CD4-positive, alpha-beta memory T cell (primary cell): ENCODE results near the gene ZHX3. TPM values are rescaled to one million over a fixed set of nuclear protein-coding genes. Genes with fewer than 3 reads are reported as not detected.

Experiments used
- CTCF ChIA-PET: fragments of 350-600 bp; sonication (Branson Sonifier 250); formaldehyde crosslinking; loops from one replicate; lab custom pipeline; 2021; ENCODE audit warnings: inconsistent platforms; ENCODE audit not compliant: partially characterized antibody; lab: Charles Lee
- POLR2A ChIA-PET: fragments of 350-600 bp; sonication (Branson Sonifier 250); formaldehyde crosslinking; loops from one replicate; lab custom pipeline; 2021; ENCODE audit not compliant: partially characterized antibody; lab: Charles Lee
- DNase-seq, 5 donors: peaks; one replicate each; pipeline versions ENCODE4 v3.0.0 to v3.0.0-alpha.2; 2020 to 2022; ENCODE audit warnings: mixed read lengths in 1 of 5
- H3K27ac ChIP-seq: one replicate; pipeline ENCODE4 v1.7.0; 2013; ENCODE audit warnings: low read depth, low read length
- H3K27me3 ChIP-seq: 2 replicates; pipeline ENCODE4 v1.7.0; 2013; ENCODE audit warnings: mild to moderate bottlenecking, low read length, moderate library complexity; ENCODE audit not compliant: insufficient read depth
- H3K36me3 ChIP-seq: 2 replicates; pipeline ENCODE4 v1.7.0; 2013; ENCODE audit warnings: mild to moderate bottlenecking, low read length, moderate library complexity; ENCODE audit not compliant: insufficient read depth
- H3K4me1 ChIP-seq: 2 replicates; pipeline ENCODE4 v1.7.0; 2013; ENCODE audit warnings: mild to moderate bottlenecking, low read length, moderate library complexity; ENCODE audit not compliant: insufficient read depth
- H3K4me3 ChIP-seq, 2 donors: one replicate each; pipeline ENCODE4 v1.7.0; 2013; ENCODE audit warnings: low read length in 2 of 2, mild to moderate bottlenecking in 1 of 2
- H3K9me3 ChIP-seq, 2 donors: one replicate each; pipeline ENCODE4 v1.7.0; 2013; ENCODE audit warnings: low read length in 2 of 2, control low read depth in 1 of 2; ENCODE audit not compliant: control insufficient read depth in 1 of 2
- H3K27ac Mint-ChIP-seq, 7 donors: one replicate each; pipeline ENCODE4 v1.8.0; 2020 to 2021; ENCODE audit warnings: mixed read lengths in 7 of 7, mild to moderate bottlenecking in 6 of 7, inconsistent platforms in 3 of 7, moderate library complexity in 3 of 7
- H3K27me3 Mint-ChIP-seq, 2 donors: one replicate each; pipeline ENCODE4 v1.8.0; 2020 to 2021; ENCODE audit warnings: mixed read lengths in 2 of 2
- H3K36me3 Mint-ChIP-seq, 2 donors: one replicate each; pipeline ENCODE4 v1.8.0; 2020 to 2021; ENCODE audit warnings: mixed read lengths in 2 of 2, inconsistent platforms in 1 of 2, mild to moderate bottlenecking in 1 of 2
- H3K4me1 Mint-ChIP-seq, 4 donors: one replicate each; pipeline ENCODE4 v1.8.0; 2020 to 2021; ENCODE audit warnings: mixed read lengths in 4 of 4, mild to moderate bottlenecking in 1 of 4
- H3K4me3 Mint-ChIP-seq, 8 donors: one replicate each; pipeline ENCODE4 v1.8.0; 2020 to 2021; ENCODE audit warnings: mixed read lengths in 8 of 8, mild to moderate bottlenecking in 7 of 8, moderate library complexity in 6 of 8, inconsistent platforms in 3 of 8
- H3K9me3 Mint-ChIP-seq, 8 donors: one replicate each; pipeline ENCODE4 v1.8.0; 2020 to 2021; ENCODE audit warnings: mixed read lengths in 8 of 8, mild to moderate bottlenecking in 5 of 8, inconsistent platforms in 3 of 8, moderate library complexity in 1 of 8
- intact Hi-C: fragments of 100-400 bp; cut with micrococcal nuclease; formaldehyde crosslinking; loops from one replicate; pipeline ENCODE4 v1.15.1; 2023
- polyA plus RNA-seq, 2 donors: library from polyadenylated mRNA; unstranded; fragments of 300-500 nt; fragmentation: Illumina TruSeq; gene quantifications; one replicate each; pipeline ENCODE4 v1.2.3, GENCODE V29; 2021
- total RNA-seq, 2 experiments: library from RNA; stranded (reverse); gene quantifications; one replicate each; pipeline ENCODE4 v1.2.3, GENCODE V29; 2021

Gene ZHX3
- total and polyA plus RNA-seq, 4 experiments from 2014 or later = 2.4 to 6.3 (median 5.5) TPM

GRCh38 chr20:41169162-41169690, 148.3 kb downstream of the ZHX3 start:
- POLR2A ChIA-PET = interaction anchor here (0.9 to 8.8 kb wide), 3 partner anchors 11 to 63 kb away, joined by 4 to 70 read pairs (median 4); no protein-coding TSS in a partner anchor
- H3K27ac Mint-ChIP-seq = peak overlapping the region in 5 of 7 donors; percentile 22 to 98 (median 75)

DNA sequence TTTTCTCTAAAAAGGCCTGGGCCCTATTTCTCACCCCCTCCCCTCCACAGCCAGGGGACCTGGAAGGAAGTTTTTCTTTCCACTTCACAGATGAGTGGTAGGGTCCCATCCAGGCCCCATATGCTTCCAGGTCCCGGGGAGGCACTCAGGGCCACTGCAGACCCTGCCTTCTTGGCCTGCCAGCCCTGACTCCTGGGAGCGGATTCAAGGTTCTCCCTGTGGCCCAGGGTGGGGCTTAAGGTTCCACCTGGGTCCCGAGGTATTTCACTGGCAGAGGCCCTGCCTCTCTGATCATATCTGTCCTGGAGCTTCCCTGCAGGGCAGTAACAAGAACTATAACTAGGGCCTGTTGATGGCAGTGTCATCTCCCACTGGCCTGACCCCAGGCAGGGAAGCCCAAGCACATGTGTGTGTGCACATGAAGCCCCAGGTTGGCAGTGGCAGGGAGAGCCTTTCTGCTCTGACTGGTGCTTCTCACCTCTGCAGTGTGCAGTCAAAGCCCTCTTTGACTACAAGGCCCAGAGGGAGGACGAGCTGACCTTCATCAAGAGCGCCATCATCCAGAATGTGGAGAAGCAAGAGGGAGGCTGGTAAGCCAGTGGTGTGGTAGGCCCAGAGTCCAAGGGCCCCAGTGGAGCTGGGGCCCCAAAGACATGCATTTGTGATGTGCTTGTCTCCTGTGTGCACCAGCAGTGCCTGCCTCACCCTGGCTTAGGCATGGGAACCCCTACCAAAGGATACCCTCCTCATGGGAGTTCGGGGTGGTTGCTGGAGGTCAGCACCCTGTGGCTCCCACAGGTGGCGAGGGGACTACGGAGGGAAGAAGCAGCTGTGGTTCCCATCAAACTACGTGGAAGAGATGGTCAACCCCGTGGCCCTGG, 149.0 kb downstream of the ZHX3 start:
- Mint-ChIP-seq H3K27ac (peak overlapping the region; percentile 51 to 98 (median 67)), H3K27me3 (no peaks in the 10 kb centered on the region), H3K9me3 (no peaks in the 10 kb centered on the region), H3K36me3 (peaks cover 57 to 91% of the 10 kb centered on the region in 2 donors), H3K4me3 (no peak overlapping the region), H3K4me1 (peaks cover 4 to 59% (median 28%) of the 10 kb centered on the region in 4 donors)
- no peak for DNase-seq
- H3K27ac ChIP-seq = peak overlapping the region; percentile 22
- H3K27me3 ChIP-seq = no peaks in the 10 kb centered on the region
- no peaks in the 10 kb centered on the region for H3K9me3 ChIP-seq
- intact Hi-C loops = no loop called here
- ChIA-PET CTCF (interaction anchor here (1.8 to 2.8 kb wide), 3 partner anchors 11 to 34 kb away, joined by 10 to 16 read pairs (median 11); no protein-coding TSS in a partner anchor), POLR2A (interaction anchor here (1.2 to 8.8 kb wide), 3 partner anchors 11 to 33 kb away, joined by 4 to 70 read pairs (median 11); partner anchors contain the start of gene PLCG1)
- H3K4me3 ChIP-seq = no peak overlapping the region
- peaks cover 10% of the 10 kb centered on the region for H3K4me1 ChIP-seq
- peaks cover 96% of the 10 kb centered on the region for H3K36me3 ChIP-seq

More at GRCh38 chr20:41169162-41169690, 148.3 kb downstream of the ZHX3 start:
- CTCF ChIA-PET = interaction anchor here (2.2 to 2.8 kb wide), 2 partner anchors 11 to 34 kb away, joined by 11 to 16 read pairs; no protein-coding TSS in a partner anchor
- peaks cover 51 to 90% of the 10 kb centered on the region in 2 donors for H3K36me3 Mint-ChIP-seq
- H3K9me3 ChIP-seq = no peaks in the 10 kb centered on the region
- H3K9me3 Mint-ChIP-seq = no peaks in the 10 kb centered on the region
- no peak overlapping the region for H3K4me3 Mint-ChIP-seq
- peak overlapping the region; percentile 20 for H3K27ac ChIP-seq
- no peaks in the 10 kb centered on the region for H3K27me3 Mint-ChIP-seq
- intact Hi-C loops = no loop called here
- H3K36me3 ChIP-seq = peaks cover 96% of the 10 kb centered on the region
- DNase-seq = no peak
- no peaks in the 10 kb centered on the region for H3K27me3 ChIP-seq
- H3K4me1 Mint-ChIP-seq = peaks cover 1 to 52% (median 24%) of the 10 kb centered on the region in 4 donors
- H3K4me1 ChIP-seq = peaks cover 10% of the 10 kb centered on the region
- H3K4me3 ChIP-seq = no peak overlapping the region

DNA sequence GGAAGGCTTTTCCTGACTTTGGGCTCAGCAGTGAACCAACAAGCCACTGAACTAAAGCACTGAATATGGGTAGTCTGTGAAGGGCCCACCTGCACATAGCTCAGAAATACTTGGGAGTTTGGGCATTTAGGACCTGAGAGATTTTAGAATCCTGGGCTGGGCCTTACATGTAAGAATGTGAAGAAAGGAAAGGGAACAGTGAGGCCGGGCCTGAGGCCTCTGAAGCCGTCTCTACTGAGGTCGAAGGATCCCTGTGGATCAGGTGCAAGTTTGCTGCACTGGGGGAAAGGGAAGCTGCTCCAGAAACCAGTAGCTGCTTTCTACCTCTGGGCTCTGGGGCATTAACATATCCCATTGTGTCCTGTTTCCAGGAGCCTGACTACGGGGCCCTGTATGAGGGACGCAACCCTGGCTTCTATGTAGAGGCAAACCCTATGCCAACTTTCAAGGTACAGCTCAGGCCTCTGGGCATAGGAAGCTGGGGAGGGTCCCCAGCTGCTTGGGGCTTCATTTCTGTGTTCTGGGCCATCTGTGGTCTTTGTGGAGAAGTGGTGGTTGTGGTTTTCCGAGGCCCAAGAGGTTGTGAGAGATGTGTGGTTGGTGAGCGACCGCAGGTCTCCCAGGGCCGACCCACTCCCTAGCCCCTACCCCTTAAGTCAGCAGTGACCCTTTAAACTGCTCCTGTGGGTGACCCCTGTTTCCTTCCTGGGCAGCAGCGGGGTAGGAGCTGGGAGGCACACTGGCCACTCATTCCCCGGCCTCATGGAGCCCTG, 149.9 kb downstream of the ZHX3 start:
- Histone ChIP-seq H3K9me3 (no peaks in the 10 kb centered on the region), H3K4me1 (peaks cover 16% of the 10 kb centered on the region), H3K36me3 (peaks cover 96% of the 10 kb centered on the region), H3K27me3 (no peaks in the 10 kb centered on the region), H3K4me3 (no peak overlapping the region), H3K27ac (peak overlapping the region; percentile 22)
- Mint-ChIP-seq H3K36me3 (peaks cover 51 to 85% of the 10 kb centered on the region in 2 donors), H3K27ac (peak overlapping the region; percentile 36 to 98 (median 73)), H3K9me3 (no peaks in the 10 kb centered on the region), H3K27me3 (no peaks in the 10 kb centered on the region), H3K4me1 (peaks cover 5 to 58% (median 32%) of the 10 kb centered on the region in 4 donors), H3K4me3 (no peak overlapping the region)
- POLR2A ChIA-PET = interaction anchor here (1.0 to 8.8 kb wide), 3 partner anchors 10 to 30 kb away, joined by 5 to 70 read pairs (median 11); partner anchors contain the start of gene PLCG1
- DNase-seq = no peak
- CTCF ChIA-PET = interaction anchor here (1.8 to 2.8 kb wide), 3 partner anchors 10 to 172 kb away, joined by 4 to 11 read pairs (median 10); no protein-coding TSS in a partner anchor
- intact Hi-C loops = no loop called here

GRCh38 chr20:41167118-41167470, 150.4 kb downstream of the ZHX3 start:
- Mint-ChIP-seq H3K27me3 (no peaks in the 10 kb centered on the region), H3K9me3 (no peaks in the 10 kb centered on the region), H3K27ac (peak overlapping the region; percentile 51 to 98 (median 80)), H3K4me1 (peaks cover 10 to 62% (median 35%) of the 10 kb centered on the region in 4 donors), H3K36me3 (peaks cover 51 to 87% of the 10 kb centered on the region in 2 donors), H3K4me3 (no peak overlapping the region)
- H3K27ac ChIP-seq = peak overlapping the region; percentile 29
- POLR2A ChIA-PET = interaction anchor here (1.0 to 8.8 kb wide), 3 partner anchors 9 to 30 kb away, joined by 5 to 70 read pairs (median 11); partner anchors contain the start of gene PLCG1
- CTCF ChIA-PET = interaction anchor here (1.8 to 2.8 kb wide), 3 partner anchors 9 to 172 kb away, joined by 4 to 11 read pairs (median 10); no protein-coding TSS in a partner anchor
- intact Hi-C loops = no loop called here
- H3K4me3 ChIP-seq = no peak overlapping the region
- H3K9me3 ChIP-seq = no peaks in the 10 kb centered on the region
- peaks cover 22% of the 10 kb centered on the region for H3K4me1 ChIP-seq
- peaks cover 96% of the 10 kb centered on the region for H3K36me3 ChIP-seq
- DNase-seq = no peak
- H3K27me3 ChIP-seq = no peaks in the 10 kb centered on the region

DNA sequence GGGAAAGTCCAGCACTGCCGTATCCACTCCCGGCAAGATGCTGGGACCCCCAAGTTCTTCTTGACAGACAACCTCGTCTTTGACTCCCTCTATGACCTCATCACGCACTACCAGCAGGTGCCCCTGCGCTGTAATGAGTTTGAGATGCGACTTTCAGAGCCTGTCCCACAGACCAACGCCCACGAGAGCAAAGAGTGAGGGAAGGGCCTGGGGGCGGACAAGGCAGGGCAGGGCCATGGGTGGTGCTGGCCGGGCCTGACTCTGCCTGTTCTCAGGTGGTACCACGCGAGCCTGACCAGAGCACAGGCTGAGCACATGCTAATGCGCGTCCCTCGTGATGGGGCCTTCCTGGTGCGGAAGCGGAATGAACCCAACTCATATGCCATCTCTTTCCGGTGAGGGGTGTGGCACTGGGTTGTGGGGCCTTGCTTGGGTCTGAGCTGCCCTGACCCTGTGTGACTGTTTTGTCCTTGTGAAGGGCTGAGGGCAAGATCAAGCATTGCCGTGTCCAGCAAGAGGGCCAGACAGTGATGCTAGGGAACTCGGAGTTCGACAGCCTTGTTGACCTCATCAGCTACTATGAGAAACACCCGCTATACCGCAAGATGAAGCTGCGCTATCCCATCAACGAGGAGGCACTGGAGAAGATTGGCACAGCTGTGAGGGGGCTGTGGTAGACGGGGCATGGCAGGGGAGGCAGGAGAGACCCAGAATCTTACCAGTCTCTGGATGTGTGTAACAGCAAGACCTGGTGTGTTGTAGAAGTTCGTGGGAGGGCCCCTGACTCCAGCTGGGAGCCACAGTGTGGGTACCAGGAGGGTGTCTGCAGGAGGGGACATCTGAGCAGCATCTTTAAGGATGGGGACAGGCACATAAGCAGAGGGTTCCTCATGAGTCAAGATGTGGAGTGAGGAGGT, 151.1 kb downstream of the ZHX3 start:
- Mint-ChIP-seq H3K4me3 (no peak overlapping the region), H3K36me3 (peaks cover 50 to 86% of the 10 kb centered on the region in 2 donors), H3K27me3 (no peaks in the 10 kb centered on the region), H3K27ac (peak overlapping the region; percentile 51 to 98 (median 79)), H3K4me1 (peaks cover 15 to 64% (median 37%) of the 10 kb centered on the region in 4 donors), H3K9me3 (no peaks in the 10 kb centered on the region)
- Histone ChIP-seq H3K36me3 (peaks cover 91% of the 10 kb centered on the region), H3K4me1 (peaks cover 28% of the 10 kb centered on the region), H3K27ac (peak overlapping the region; percentile 29), H3K27me3 (no peaks in the 10 kb centered on the region), H3K9me3 (no peaks in the 10 kb centered on the region), H3K4me3 (no peak overlapping the region)
- DNase-seq = no peak
- CTCF ChIA-PET = interaction anchor here (1.2 to 4.2 kb wide), 5 partner anchors 9 to 173 kb away, joined by 3 to 19 read pairs (median 10); no protein-coding TSS in a partner anchor
- intact Hi-C loops = no loop called here
- POLR2A ChIA-PET = interaction anchor here (0.5 to 8.8 kb wide), 4 partner anchors 9 to 93 kb away, joined by 3 to 70 read pairs (median 8); partner anchors contain the start of gene PLCG1
